ENCODE measurements around the gene GPC6.

GPC6 gene

DNA sequence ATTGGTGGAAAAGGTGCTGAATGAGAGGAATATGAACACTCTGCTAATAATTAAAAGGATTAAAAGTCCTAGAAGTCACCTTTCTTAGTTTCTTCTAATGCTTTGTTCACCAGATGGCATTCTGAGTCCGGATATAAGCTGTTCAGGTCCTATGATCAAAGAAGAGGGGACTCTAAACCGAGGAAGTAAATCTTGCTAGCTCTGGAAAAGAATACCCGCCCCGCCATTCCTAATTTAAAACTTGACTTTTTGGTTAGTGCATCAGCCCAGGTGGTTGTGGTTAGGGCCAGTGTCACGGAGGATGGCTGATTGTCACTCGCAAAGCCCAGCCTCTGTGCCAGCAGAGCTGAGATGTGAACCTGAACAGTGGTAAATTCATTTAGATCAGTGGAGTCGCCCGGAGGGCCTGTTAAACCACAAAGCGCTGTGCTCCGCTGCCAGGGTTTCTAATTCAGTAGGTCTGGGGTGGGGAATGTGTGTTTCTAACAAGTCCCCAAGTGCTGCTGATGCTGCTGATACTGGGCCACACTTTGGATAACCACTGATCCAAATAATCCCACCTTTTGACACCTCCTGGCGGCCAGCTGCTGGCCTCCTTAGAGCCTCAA is 827.5 kb downstream of the GPC6 start:
- Histone ChIP-seq H3K9me3 (ENCODE audit: insufficient read depth, low read depth, low read length) (no peaks in the 10 kb centered on the region), H3K4me1 (ENCODE audit: insufficient read depth, low read length, poor library complexity, severe bottlenecking) (peaks cover 12% of the 10 kb centered on the region), H3F3A (ENCODE audit: low read depth) (no peaks in the 10 kb centered on the region), H3K4me2 (ENCODE audit: low read depth, low read length, poor library complexity, severe bottlenecking) (peak overlapping the region; percentile 60), H3K36me3 (ENCODE audit: insufficient read depth, low read length) (no peaks in the 10 kb centered on the region), H3K27me3 (ENCODE audit: insufficient read depth, low read length, poor library complexity, severe bottlenecking) (no peaks in the 10 kb centered on the region), H3K9me2 (replicated peaks; ENCODE audit: low read depth, low read length) (no peaks in the 10 kb centered on the region), H4K20me1 (ENCODE audit: insufficient read depth, low read length, poor library complexity, severe bottlenecking) (no peaks in the 10 kb centered on the region), H3K4me3 (ENCODE audit: low read length, poor library complexity, severe bottlenecking) (peak overlapping the region; percentile 55), H2AFZ (ENCODE audit: low read length) (peak overlapping the region; percentile 83), H3K9ac (ENCODE audit: low read depth, low read length, poor library complexity, severe bottlenecking) (no peak overlapping the region), H3K79me2 (ENCODE audit: insufficient read depth, low read length) (no peaks in the 10 kb centered on the region)
- TF ChIP-seq, protein P1, sequence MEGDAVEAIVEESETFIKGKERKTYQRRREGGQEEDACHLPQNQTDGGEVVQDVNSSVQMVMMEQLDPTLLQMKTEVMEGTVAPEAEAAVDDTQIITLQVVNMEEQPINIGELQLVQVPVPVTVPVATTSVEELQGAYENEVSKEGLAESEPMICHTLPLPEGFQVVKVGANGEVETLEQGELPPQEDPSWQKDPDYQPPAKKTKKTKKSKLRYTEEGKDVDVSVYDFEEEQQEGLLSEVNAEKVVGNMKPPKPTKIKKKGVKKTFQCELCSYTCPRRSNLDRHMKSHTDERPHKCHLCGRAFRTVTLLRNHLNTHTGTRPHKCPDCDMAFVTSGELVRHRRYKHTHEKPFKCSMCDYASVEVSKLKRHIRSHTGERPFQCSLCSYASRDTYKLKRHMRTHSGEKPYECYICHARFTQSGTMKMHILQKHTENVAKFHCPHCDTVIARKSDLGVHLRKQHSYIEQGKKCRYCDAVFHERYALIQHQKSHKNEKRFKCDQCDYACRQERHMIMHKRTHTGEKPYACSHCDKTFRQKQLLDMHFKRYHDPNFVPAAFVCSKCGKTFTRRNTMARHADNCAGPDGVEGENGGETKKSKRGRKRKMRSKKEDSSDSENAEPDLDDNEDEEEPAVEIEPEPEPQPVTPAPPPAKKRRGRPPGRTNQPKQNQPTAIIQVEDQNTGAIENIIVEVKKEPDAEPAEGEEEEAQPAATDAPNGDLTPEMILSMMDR (conservative IDR thresholded peaks at IDR 0.05; ENCODE audit: low read length) = no peak; the same call in 1 of the 2 replicates
- no peak for TF ChIP-seq EZH2phosphoT487 (IDR thresholded peaks at IDR 0.05; ENCODE audit: borderline replicate concordance)

DNA sequence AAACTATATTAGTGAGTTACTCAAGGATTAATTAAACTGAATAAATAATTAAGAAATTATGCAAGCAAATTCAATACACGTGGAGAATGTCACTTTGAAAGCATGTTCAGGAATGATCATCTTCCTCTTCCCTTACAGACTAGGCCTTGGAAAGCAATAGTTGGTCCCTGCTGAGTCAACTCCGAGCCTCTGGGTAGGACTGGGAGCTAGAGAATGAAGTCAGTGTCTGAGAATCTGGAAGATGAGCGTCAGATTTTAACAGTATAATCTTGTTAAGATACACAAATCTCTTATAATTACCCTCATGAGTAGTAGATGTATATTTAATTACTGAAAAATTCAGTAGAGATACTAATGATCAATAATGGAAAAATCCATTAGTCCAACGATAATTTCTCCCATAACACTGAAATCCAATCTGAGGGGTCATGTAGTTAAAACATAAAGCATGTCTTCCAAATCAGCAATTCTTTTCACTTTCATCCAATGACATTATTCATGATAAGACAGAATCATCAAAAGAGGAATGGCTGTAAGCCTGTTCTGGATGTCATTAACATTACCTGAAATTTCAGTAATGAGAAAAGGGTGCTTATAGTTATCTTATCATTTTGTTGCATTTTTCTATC is 829.9 kb downstream of the GPC6 start:
- no peak overlapping the region for H3K4me2 ChIP-seq (ENCODE audit: low read depth, low read length, poor library complexity, severe bottlenecking)
- H3K79me2 ChIP-seq (ENCODE audit: insufficient read depth, low read length) = no peaks in the 10 kb centered on the region
- no peaks in the 10 kb centered on the region for H3K9me2 ChIP-seq (replicated peaks; ENCODE audit: low read depth, low read length)
- no peak overlapping the region for H3K4me3 ChIP-seq (ENCODE audit: low read length, poor library complexity, severe bottlenecking)
- H3K9ac ChIP-seq (ENCODE audit: low read depth, low read length, poor library complexity, severe bottlenecking) = no peak overlapping the region
- no peaks in the 10 kb centered on the region for H3K9me3 ChIP-seq (ENCODE audit: insufficient read depth, low read depth, low read length)
- no peaks in the 10 kb centered on the region for H3K27me3 ChIP-seq (ENCODE audit: insufficient read depth, low read length, poor library complexity, severe bottlenecking)
- TF ChIP-seq, protein P1 (conservative IDR thresholded peaks at IDR 0.05; ENCODE audit: low read length) = no peak
- no peak for TF ChIP-seq EZH2phosphoT487 (IDR thresholded peaks at IDR 0.05; ENCODE audit: borderline replicate concordance)
- no peaks in the 10 kb centered on the region for H3F3A ChIP-seq (ENCODE audit: low read depth)
- H2AFZ ChIP-seq (ENCODE audit: low read length) = no peak overlapping the region
- peaks cover 12% of the 10 kb centered on the region for H3K4me1 ChIP-seq (ENCODE audit: insufficient read depth, low read length, poor library complexity, severe bottlenecking)
- H3K36me3 ChIP-seq (ENCODE audit: insufficient read depth, low read length) = no peaks in the 10 kb centered on the region
- no peaks in the 10 kb centered on the region for H4K20me1 ChIP-seq (ENCODE audit: insufficient read depth, low read length, poor library complexity, severe bottlenecking)

DNA sequence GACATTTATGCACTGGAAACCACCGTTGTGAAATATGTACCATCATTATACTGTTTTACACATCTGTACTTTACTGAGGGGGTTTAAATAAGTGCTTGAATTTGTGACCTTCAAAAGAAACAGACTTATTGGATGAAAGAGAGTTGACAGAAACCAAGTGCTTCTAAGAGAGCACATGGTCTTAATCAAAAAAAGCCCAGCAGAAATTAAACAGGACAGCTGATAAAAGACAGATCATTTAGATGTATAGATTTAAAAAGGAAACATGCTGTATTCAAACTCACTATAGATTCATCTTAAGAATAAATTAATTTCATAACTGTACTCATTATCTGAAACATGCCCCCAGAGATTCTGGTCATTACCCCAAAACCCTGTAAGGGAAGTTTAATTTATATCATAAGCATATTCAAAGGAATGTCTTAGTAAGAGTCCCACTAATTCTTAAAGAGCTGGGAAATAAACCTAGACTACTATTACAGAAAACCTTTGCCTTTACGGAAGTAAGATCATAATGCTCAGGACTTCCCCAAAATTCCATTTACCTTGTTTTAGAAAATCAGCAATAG is 831.1 kb downstream of the GPC6 start:
- H3K9me3 ChIP-seq (ENCODE audit: insufficient read depth, low read depth, low read length) = no peaks in the 10 kb centered on the region
- H3K79me2 ChIP-seq (ENCODE audit: insufficient read depth, low read length) = no peaks in the 10 kb centered on the region
- H3K36me3 ChIP-seq (ENCODE audit: insufficient read depth, low read length) = no peaks in the 10 kb centered on the region
- H3K9me2 ChIP-seq (replicated peaks; ENCODE audit: low read depth, low read length) = no peaks in the 10 kb centered on the region
- H3K4me1 ChIP-seq (ENCODE audit: insufficient read depth, low read length, poor library complexity, severe bottlenecking) = peaks cover 12% of the 10 kb centered on the region
- H3F3A ChIP-seq (ENCODE audit: low read depth) = no peaks in the 10 kb centered on the region
- H2AFZ ChIP-seq (ENCODE audit: low read length) = no peak overlapping the region
- H3K27me3 ChIP-seq (ENCODE audit: insufficient read depth, low read length, poor library complexity, severe bottlenecking) = no peaks in the 10 kb centered on the region
- H3K4me2 ChIP-seq (ENCODE audit: low read depth, low read length, poor library complexity, severe bottlenecking) = no peak overlapping the region
- no peak overlapping the region for H3K9ac ChIP-seq (ENCODE audit: low read depth, low read length, poor library complexity, severe bottlenecking)
- no peak overlapping the region for H3K4me3 ChIP-seq (ENCODE audit: low read length, poor library complexity, severe bottlenecking)
- TF ChIP-seq, protein P1 (conservative IDR thresholded peaks at IDR 0.05; ENCODE audit: low read length) = no peak
- H4K20me1 ChIP-seq (ENCODE audit: insufficient read depth, low read length, poor library complexity, severe bottlenecking) = no peaks in the 10 kb centered on the region
